NCI-H1417 treated with DMSO at 0.1 percent for 48 hours (cell line): ENCODE results near the gene AIFM3.
"Not testable (repeated sequence)": the region's sequence is repeated elsewhere in the genome, so short reads cannot be mapped to it uniquely, and the experiment has no call there.

Source experiments
- DNase-seq: peaks from one replicate; lab custom pipeline; 2025; lab: John Stamatoyannopoulos, UW

Gene AIFM3

DNA sequence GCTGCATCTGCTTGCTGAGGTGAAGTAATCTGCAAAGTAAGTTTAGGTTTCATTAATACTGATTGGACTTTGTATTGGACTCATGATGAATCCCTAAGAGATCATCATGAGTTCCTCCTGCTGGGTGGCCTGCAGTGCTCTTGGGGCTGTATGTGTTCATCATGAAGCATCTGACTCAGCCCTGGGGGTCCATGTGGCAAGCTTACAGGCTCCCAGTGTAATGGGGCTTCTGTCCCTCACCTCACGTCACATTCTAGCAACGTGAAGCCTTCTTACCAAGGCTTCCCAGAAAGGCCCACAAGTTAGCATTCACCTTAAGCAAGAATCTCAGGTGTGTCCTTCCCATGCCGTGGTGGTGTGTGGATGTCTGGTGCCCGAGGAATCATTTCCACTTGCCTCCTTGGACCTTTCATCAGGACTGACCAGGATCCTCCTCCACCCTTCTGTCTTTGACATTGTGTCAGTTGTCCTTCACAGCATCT lies 26.1 kb upstream of the AIFM3 start:
- DNase-seq, result no peak

DNA sequence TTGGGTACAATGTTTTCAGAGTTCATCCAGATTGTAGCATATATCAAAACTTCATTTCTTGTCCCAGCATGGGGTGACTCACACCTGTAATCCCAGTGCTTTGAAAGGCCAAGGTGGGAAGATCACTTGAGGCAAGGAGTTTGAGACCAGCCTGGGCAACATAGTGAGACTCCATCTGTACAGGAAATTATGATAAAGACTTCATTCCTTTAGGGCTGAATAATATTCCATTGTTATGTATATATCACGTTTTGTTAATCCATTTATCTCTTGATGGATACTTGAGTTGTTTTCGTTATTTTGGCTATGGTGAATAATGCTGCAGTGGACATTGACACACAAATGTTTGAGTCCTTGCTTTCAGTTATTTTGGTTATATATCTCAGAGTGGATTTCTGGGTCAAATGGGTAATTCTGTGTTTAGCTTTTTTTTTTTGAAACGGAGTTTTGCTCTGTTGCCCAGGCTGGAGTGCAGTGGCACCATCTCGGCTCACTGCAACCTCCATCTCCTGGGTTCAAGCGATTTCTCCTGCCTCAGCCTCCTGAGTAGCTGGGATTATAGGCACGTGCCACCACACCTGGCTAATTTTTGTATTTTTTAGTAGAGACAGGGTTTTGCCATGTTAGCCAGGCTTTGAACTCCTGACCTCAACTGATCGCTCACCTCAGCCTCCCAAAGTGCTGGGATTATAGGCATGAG lies 24.7 kb upstream of the AIFM3 start:
- DNase-seq, result not testable (repeated sequence)

DNA sequence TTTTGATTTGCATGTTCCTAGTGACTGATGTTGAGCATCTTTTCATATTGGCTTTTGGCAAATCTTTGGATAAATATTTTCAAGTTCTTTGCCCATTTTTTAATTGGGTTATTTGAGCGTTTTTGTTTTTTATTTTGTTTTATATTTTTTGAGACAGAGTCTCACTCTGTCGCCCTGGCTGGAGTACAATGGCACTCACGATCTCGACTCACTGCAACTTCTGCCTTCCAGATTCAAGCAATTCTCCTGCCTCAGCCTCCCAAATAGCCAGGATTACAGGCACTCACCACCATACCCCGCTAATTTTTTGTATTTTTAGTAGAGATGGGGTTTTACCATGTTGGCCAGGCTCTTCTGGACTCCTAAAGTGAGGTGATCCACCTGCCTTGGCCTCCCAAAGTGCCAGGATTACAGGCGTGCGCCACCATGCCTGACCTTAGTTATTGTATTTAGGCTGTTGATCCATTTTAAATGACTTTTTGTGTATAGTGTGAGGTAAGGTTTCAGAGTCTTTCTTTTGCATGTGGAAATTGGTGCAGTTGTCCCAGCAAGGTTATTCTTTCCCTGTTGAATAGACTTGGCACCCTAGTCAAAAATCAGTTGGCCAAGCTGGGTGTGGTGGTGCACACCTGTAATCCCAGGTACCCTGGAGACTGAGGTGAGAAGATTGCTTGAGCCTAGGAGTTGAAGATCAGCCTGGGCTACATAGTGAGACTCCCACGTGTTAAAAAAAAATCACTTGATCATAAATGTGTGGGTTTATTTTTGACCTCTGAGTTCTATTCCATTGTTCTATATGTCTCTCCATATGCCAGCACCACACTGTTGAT lies 23.7 kb upstream of the AIFM3 start:
- DNase-seq, result no peak

DNA sequence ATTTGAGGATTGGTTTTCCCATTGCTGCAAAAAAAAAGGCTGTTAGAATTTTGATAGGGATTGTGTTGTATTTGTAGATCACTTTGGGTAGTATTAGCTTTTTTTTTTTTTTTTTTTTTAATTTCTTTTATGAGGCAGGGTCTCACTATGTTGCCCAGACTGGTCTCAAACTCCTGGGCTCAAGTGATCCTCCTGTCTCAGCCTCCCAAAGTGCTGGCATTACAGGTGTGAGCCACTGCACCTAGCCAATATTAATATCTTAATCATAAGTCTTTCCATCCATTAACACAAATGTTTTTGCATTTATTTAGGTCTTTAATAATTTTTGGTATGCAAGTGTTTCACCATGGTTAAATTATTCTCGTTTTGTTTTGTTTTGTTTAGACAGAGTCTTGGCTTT lies 23.0 kb upstream of the AIFM3 start:
- no peak for DNase-seq

DNA sequence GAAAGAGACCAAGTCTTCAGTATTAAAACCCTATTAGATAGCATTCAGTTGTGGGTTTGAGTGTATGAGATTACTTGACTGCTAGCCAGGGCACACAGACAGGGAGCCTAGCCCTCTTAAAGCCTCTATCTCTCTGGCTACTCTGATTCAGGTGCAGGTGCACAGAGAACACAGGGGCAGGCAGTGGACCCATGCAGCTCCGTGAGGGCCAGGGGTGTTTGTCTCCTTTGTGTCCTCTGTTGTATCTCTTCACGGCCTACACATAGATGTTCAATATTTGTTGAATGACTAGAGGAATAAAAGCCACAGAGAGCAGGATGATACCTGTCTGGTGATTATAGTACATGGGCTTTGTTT lies 21.5 kb upstream of the AIFM3 start:
- no peak for DNase-seq

DNA sequence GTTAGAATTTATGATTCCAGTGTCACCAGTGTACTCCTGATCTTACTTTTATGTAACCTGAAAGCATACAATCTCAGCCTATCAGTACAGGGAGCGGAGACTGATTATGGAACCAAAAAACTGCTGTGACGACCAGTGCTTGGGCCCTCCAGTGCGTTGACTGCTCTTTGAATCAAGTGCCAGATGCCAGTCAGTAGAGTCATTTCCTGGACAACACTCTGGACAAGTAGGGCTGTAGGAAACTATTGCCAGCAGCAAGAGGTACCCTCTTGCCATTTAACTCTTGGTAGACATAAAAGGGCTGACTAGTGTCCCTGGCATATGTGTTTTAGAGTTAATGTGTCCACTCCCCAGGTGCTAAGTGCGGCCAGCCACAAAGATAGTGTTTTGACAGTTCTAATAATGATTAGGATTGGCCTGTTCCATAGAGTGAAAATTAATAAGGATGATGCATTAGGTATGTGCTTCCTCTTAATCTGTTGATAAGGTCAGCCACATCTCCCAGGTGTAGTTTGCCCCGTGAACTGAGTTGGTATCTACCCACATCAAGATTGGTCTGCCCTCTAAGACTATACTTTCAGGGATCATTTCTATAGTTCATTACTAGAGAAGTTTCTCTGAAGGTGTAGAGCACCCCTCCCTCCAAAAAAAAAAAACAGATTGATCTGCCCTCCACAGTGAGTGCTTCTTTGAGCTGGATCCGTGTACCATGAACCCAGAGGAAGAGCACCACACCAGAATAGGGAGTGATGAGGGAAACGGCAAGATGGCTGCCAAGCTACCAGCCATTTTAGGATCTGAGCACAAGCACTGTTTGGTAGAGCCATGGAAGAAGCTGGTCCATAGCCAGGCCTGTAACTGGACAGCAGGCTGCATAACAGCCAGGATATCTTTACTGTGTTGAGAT lies 20.7 kb upstream of the AIFM3 start:
- no peak for DNase-seq

DNA sequence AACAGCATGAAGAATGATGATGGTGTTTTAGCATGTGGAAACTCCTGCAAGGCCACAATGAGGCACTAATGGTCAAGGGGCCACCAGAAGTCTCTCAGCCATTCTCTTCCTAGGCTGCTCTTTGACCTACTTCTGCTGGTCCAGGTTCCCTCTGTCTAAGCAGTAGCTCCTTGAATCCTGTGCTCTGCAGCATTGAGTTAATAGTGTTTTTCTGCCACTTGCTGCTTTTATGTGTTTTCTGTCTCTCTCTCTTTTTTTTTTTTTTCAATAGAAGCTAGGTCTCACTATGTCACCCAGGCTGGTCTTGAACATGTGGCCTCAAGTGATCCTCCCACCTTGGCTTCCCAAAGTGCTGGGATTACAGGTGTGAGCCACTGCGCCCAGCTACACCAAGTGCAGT lies 20.1 kb upstream of the AIFM3 start:
- no peak for DNase-seq

DNA sequence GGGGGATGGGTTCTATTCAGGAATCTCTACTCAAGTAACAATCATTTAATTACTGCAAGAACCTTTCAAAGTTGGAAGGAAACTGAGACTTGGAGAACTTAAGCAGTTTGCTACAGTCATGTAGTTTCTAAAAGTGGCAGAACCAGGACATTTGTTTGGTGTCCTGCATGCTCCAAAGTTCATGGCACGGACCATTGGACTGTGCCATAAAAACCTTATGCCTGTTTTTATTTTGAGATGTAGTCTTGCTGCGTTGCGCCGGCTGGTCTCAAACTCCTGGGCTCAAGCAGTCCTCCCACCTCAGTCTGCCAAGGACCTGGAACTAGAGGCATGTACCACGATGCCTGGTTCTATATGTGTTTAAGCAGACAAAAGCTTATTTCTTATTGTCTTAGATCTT lies 18.6 kb upstream of the AIFM3 start:
- DNase-seq, result no peak

DNA sequence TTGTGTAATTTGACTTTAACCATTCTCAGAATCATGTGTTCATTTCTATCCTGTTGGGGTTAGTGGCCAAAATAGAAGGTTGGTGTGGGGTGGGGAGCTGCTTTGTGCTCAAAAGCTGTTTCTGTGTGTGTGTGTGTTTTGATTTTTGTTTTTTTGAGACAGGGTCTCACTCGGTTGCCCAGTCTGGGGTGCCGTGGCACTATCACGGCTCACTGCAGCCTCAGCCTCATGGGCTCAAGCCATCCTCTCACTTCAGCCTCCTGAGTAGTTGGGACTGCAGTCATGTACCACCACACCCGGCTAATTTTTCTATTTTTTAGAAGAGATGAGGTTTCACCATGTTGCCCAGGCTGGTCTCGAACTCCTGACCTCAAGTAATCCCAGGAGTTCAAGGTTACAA lies 18.1 kb upstream of the AIFM3 start:
- no peak for DNase-seq

DNA sequence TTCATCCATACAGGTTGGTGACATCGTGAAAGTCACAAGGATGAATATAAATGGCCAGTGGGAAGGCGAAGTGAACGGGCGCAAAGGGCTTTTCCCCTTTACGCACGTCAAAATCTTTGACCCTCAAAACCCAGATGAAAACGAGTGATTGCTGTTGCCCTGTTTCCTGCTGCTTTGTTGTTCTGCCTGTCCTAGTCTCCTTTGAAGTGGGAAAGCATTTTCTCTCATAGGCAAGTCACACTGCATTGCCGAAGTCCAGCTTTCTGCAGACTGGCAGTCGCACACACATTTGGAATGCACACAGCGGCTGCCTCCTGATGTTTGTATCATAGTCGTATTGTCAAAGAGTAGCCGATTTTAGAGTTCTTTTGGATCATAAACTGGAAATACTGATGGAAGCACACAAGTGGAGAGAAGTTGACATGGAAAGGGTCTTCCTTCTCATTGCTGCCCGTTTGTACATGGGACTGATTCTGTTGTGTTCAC lies 17.3 kb upstream of the AIFM3 start:
- DNase-seq, result no peak

DNA sequence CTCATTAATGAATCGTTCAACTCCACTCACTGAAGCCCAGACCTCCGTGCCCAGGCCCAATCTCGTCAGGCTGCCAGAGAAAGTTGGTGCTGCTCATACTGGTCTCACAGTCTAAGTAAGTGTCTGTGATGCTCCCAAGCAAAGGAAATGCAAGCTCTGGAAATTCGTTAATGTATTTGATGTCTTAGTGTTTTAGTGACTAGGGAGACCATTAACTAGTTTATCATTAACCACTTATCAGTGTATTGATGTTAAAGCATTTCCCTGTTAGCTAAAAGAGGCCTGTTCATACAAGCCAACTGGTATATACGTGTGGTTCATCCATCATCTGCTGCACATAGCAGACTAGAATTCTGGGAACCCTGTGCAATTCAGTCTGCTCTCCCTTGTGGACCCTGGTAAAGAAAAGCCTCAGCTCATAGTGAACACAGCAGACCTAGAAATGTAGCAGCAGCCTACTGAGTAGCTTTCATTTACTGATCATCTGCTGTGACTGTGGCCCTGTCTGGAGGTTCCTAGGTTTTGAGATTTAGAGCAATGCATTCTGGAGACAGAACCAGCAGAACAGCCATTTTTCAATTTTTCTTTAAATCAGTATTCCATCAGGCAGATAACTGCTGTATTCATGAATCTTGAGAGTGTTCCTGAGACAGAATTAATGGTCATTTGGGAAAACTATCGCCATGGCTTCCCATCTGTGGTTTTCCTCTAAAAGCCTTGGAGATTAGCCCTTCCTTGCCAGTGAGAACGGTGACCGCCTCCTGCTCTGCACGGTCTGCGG lies 15.7 kb upstream of the AIFM3 start:
- DNase-seq, result no peak

DNA sequence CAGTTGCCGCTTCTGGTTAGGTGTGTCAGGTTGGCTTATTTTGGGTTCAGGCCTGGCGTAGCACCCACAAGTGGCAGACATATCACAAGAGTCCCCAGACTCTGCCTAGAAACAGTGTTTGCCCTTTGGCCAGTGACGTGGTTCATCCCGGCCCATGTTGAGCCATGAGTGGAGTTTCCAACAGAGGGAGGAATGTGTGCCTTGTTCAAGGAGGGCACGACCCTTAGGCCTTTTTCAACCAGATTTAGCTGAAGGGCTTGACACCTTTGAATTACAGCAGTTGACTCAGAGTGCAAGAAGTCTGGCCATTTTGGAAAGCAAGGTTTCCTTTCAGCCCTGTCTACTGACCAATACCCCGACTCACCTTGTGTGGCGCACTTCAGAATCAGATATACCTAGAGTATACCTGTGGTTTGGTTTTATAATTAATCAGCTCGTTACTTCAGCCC lies 15.1 kb upstream of the AIFM3 start:
- no peak for DNase-seq

DNA sequence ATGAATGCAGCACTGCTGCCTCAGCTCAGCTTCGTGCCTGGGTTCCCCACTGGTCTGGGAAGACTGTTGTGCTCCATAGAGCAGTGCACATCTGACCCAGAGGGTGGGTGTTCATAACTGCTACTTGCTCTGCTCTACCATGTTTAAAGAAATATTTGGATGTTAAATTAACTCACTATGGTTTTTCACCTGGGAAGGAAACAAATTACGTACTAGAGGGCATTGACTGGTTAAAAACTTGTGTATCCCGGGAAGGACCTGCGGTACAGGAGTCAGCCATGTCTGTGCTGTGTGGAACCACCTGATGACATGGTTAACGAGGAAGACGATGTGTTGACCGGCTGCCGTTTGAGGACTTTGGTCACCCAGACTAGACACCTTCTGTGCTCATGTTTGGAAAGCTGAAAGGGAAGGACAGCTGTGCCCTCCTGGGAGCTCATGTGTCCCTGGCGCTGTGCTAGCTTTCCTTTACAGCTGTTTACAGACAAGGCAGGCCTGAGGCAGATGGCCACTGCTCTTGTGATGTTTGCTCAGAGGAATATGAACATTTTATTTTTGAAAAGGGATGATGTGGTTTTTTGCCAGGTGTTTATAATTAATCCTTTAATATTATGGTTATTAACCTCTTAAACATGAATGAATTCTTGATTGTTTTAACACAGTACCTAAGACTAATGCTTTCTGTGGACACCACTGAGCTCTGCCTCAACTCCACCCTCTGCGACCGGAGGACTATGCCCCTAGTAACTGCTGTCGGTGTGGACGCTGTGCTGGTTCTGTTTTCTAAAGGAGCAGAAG lies 14.3 kb upstream of the AIFM3 start:
- no peak for DNase-seq

DNA sequence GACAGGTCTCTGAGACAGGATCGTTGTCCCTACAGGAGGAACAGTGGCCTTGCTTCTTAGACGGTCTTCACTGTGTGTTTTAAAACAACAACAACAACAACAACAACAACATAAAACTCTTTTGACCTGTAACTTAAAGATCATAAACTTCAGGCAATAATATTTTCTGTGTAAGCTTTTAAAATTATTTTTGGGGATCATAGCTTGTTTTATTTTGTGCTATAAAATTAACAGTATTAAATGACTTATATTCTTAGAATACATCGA lies 13.8 kb upstream of the AIFM3 start:
- no peak for DNase-seq

DNA sequence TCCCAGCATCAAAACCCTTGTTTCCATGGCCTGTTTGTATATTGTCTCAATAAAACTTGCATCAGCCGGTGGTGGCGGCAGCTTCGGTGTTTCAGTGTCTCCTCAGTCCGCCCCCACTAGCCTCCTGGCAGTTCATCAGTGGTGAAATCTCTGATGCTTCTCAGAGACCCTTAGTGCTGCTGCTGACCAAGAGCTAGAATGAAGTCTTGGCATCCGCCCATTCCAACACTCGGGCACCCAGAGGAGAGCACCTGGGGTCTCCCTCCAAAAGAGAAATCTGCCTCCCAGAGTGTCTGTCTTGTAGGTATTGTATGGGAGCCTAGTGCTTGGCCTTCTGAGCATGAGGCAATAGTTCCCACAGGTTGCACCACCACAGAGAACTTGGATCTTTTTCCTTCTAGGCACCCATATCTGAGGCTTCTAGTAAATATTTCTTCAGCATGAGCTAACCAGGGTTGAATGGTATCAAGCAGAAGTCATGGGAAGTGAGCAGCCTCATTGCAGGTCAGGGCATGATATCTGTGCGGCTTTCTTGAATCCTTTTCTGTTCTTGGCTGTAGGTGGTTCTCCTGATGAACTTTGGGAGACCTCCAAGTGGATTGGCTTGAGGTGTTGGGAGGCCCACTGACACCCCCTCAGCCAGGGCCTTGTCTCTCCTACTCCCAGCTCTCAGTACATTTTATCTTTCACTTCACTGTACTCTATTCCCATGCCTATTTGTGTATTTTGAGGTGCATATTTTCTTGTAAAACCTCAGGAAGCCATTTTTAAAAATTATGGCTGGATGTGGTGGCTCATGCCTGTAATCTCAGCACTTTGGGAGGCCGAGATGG lies 13.2 kb upstream of the AIFM3 start:
- DNase-seq, result no peak

DNA sequence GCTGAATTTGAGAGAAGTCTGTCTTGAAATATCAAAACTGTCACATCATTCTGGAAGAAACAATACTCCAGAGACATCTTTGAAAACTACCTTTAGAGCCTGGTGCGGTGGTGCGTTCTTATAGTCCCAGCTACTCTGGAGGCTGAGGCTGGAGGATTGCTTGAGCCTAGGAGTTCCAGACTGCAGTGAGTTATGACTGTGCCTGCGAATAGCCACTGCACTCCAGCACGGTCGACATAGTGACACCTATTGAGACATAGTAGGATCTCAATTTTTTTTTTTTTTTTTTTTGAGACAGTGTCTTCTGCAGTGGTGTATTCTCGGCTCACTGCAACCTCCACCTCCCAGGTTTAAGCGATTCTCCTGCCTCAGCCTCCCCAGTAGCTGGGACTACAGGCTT lies 11.5 kb upstream of the AIFM3 start:
- no peak for DNase-seq

DNA sequence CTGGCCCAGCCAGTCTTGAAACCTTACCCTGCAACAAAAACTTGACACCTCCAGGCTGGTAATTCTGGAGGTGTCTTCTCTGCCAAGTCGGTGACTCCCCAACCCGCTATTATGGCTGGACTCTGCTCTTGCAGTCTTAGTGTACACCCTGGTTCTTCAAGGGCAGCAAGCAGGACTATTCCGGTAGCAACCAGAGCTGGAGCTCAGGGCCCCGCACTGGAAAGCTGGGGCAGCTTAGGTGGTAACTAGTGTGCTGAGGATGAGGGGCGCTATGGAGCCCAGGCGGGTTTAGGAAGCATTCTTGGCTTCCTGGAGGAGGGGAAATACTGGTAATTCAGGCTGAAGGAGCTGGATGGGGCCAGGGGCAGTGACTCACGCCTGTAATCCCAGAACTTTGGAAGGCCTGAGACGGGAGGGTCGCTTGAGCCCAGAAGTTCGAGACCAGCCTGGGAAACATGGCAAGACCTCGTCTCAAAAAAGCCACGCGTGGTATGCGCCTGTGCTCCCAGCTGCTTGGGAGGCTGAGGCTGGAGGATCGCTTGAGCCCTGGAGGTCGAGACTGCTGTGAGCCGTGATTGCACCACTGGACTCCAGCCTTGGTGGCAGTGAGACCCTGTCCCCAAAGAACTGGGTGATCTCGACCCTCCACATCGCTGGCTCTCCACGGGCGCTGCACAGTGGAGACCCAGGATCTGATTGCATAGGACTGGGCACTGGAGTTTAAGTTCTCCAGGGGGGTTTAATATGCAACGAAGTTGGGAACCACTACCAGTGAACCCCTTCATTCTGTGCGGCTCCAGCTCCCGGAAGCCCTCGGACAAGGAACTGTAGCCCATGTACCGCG lies 10.6 kb upstream of the AIFM3 start:
- no peak for DNase-seq

DNA sequence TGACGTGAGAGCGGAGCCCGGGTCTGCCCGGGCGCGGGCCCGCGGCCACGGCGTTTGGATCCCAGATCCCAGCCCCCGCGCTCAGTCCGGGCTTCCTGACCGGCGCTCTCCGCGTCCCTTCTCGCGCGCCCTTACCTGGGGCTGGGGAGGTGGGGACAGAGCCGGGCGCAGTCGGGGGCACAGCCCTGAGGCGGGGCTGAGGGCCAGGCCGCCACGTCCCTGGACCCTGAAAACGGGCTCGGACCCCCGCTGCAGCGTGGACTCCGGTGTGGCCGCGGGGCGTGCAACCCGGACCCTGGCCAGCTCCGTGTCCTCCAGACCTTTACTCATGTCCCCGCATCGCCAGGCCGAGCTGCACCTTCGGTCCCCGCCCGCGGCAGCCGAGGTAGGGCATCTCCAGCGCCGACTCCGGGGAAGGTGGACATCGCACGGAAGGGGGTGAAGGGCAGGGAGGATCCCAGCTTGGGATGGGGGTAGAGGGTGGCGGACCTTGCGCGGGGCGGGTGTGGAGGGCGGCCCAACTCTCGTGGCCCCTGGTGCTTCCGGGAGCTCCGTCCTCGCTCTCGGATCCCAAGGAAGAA lies 9.9 kb upstream of the AIFM3 start:
- no peak for DNase-seq
